Tibial nerve (tissue), 4 donors: Measurements from ENCODE around the gene SSH3.

Experiments
- EP300 ChIP-seq, 2 donors: sonication (generic); formaldehyde crosslinking; IDR thresholded peaks; one replicate each; pipeline ENCODE4 v1.6.1; 2017; ENCODE audit warnings: antibody characterized with exemption in 2 of 2, mild to moderate bottlenecking in 1 of 2
- POLR2A ChIP-seq, 2 donors: fragments of 450-650 bp; IDR thresholded peaks; one replicate each; pipeline ENCODE4 v1.6.1; 2017; ENCODE audit warnings: antibody characterized with exemption in 2 of 2, mild to moderate bottlenecking in 2 of 2, moderate library complexity in 2 of 2
- TF ChIP-seq, protein P1 (sequence below), 5 experiments: fragments of 200-600 bp in 3 of 5; fragments of 450-650 bp in 2 of 5; sonication (generic) in 3 of 5; IDR thresholded peaks; one replicate each; pipeline ENCODE4 v1.5.1; 2016 to 2019; ENCODE audit warnings: antibody characterized with exemption in 5 of 5, mild to moderate bottlenecking in 3 of 5, moderate library complexity in 2 of 5

GRCh38 chr11:67293090-67293489 lies 10.2 kb upstream of the SSH3 start:
- TF ChIP-seq, protein P1, sequence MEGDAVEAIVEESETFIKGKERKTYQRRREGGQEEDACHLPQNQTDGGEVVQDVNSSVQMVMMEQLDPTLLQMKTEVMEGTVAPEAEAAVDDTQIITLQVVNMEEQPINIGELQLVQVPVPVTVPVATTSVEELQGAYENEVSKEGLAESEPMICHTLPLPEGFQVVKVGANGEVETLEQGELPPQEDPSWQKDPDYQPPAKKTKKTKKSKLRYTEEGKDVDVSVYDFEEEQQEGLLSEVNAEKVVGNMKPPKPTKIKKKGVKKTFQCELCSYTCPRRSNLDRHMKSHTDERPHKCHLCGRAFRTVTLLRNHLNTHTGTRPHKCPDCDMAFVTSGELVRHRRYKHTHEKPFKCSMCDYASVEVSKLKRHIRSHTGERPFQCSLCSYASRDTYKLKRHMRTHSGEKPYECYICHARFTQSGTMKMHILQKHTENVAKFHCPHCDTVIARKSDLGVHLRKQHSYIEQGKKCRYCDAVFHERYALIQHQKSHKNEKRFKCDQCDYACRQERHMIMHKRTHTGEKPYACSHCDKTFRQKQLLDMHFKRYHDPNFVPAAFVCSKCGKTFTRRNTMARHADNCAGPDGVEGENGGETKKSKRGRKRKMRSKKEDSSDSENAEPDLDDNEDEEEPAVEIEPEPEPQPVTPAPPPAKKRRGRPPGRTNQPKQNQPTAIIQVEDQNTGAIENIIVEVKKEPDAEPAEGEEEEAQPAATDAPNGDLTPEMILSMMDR (IDR thresholded peaks at IDR 0.05): no peak
- no peak for TF ChIP-seq POLR2A (IDR thresholded peaks at IDR 0.05)
- TF ChIP-seq EP300 (IDR thresholded peaks at IDR 0.05): no peak
